ENCODE results near the gene MSI2. TPM values are rescaled to one million over a fixed set of nuclear protein-coding genes. Genes with fewer than 3 reads are reported as not detected.
A peak's percentile ranks its signal among the peaks of the same experiment; 100 is the strongest.

Gene MSI2
- total and polyA plus RNA-seq, 12 donors, result 32.6 to 411 (median 148) TPM

GRCh38 chr17:57429966-57430365 is 173.6 kb downstream of the MSI2 start:
- H3K4me3 ChIP-seq, result no peak overlapping the region
- 93 to 96% (median 94%) methylated on average over 4 of the region's 4 CpGs for WGBS, 4 donors
- no peak overlapping the region for H3K27ac ChIP-seq
- TF ChIP-seq CTCF (IDR thresholded peaks at IDR 0.05), result no peak
- TF ChIP-seq POLR2A (IDR thresholded peaks at IDR 0.05), result no peak
- H3K9me3 ChIP-seq (replicated peaks in 1 of 3), result no peaks in the 10 kb centered on the region
- no peaks in the 10 kb centered on the region for H3K27me3 ChIP-seq
- no peaks in the 10 kb centered on the region for H3K36me3 ChIP-seq (replicated peaks in 1 of 2)
- peaks cover 0 to 10% of the 10 kb centered on the region in 2 donors for H3K4me1 ChIP-seq (replicated peaks in 1 of 2)
- DNase-seq, result no peak
- intact Hi-C loops (cut with DNase I), result no loop called here

GRCh38 chr17:57431415-57431814 is 175.1 kb downstream of the MSI2 start:
- 85 to 100% (median 91%) methylated on average over 2 to 3 of the region's 3 CpGs for WGBS, 4 donors
- TF ChIP-seq CTCF (IDR thresholded peaks at IDR 0.05) (no peak), POLR2A (IDR thresholded peaks at IDR 0.05) (no peak)
- intact Hi-C loops (cut with DNase I), result no loop called here

GRCh38 chr17:57432507-57433277 is 176.4 kb downstream of the MSI2 start:
- Histone ChIP-seq H3K9me3 (replicated peaks in 1 of 3) (no peaks in the 10 kb centered on the region), H3K36me3 (replicated peaks in 1 of 2) (no peaks in the 10 kb centered on the region), H3K27ac (peak overlapping the region in 2 of 5 donors; percentile 46 to 73), H3K4me1 (replicated peaks in 1 of 2) (peaks cover 7 to 27% of the 10 kb centered on the region in 2 donors), H3K4me3 (no peak overlapping the region), H3K27me3 (no peaks in the 10 kb centered on the region)
- intact Hi-C loops (cut with DNase I), result no loop called here
- peak in 4 of 7 donors; percentile 35 to 61 (median 58) for DNase-seq
- WGBS, 4 donors, result 60 to 62% (median 61%) methylated on average over 19 of the region's 19 CpGs
- TF ChIP-seq POLR2A (IDR thresholded peaks at IDR 0.05) (no peak), CTCF (IDR thresholded peaks at IDR 0.05) (no peak)

More at GRCh38 chr17:57431415-57431814, 175.1 kb downstream of the MSI2 start:
- H3K9me3 ChIP-seq (replicated peaks in 1 of 3), result no peaks in the 10 kb centered on the region
- DNase-seq, result no peak
- H3K27me3 ChIP-seq, result no peaks in the 10 kb centered on the region
- H3K4me3 ChIP-seq, result no peak overlapping the region
- no peaks in the 10 kb centered on the region for H3K36me3 ChIP-seq (replicated peaks in 1 of 2)
- peaks cover under 1 to 15% of the 10 kb centered on the region in 2 donors for H3K4me1 ChIP-seq (replicated peaks in 1 of 2)
- H3K27ac ChIP-seq, result peak overlapping the region in 1 of 5 donors; percentile 8

GRCh38 chr17:57433452-57433851 is 177.1 kb downstream of the MSI2 start:
- TF ChIP-seq POLR2A (IDR thresholded peaks at IDR 0.05), result no peak
- TF ChIP-seq CTCF (IDR thresholded peaks at IDR 0.05), result no peak
- H3K27me3 ChIP-seq, result no peaks in the 10 kb centered on the region
- no peaks in the 10 kb centered on the region for H3K9me3 ChIP-seq (replicated peaks in 1 of 3)
- H3K4me1 ChIP-seq (replicated peaks in 1 of 2), result peaks cover 11 to 34% of the 10 kb centered on the region in 2 donors
- intact Hi-C loops (cut with DNase I), result no loop called here
- no peaks in the 10 kb centered on the region for H3K36me3 ChIP-seq (replicated peaks in 1 of 2)
- peak in 1 of 7 donors; percentile 48 for DNase-seq
- no peak overlapping the region for H3K4me3 ChIP-seq
- H3K27ac ChIP-seq, result peak overlapping the region in 1 of 5 donors; percentile 73
- 91 to 95% (median 93%) methylated on average over 10 of the region's 10 CpGs for WGBS, 4 donors

Measured in adrenal gland (tissue), 12 donors.